ENCODE results near the gene NDUFA12.

DNA sequence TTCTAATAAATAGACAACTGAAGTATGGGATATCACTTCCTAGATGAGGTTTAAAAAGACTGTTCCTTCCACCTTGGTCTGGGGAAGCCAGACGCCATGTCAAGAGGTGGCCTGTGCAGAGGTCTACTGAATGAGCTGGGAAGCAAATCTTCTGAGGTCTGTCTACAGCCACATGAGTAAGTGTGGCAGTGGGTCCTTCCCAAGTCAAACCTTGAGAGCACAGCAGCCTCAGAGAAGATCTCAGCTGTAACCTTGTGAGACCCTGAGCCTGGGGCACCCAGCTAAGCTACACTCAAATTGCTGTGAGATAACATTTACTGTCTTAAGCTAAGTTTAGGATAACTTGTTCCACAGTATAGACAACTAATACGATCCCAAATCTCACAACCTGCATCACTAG is 20.2 kb downstream of the NDUFA12 start:
- TF ChIP-seq, protein P1, sequence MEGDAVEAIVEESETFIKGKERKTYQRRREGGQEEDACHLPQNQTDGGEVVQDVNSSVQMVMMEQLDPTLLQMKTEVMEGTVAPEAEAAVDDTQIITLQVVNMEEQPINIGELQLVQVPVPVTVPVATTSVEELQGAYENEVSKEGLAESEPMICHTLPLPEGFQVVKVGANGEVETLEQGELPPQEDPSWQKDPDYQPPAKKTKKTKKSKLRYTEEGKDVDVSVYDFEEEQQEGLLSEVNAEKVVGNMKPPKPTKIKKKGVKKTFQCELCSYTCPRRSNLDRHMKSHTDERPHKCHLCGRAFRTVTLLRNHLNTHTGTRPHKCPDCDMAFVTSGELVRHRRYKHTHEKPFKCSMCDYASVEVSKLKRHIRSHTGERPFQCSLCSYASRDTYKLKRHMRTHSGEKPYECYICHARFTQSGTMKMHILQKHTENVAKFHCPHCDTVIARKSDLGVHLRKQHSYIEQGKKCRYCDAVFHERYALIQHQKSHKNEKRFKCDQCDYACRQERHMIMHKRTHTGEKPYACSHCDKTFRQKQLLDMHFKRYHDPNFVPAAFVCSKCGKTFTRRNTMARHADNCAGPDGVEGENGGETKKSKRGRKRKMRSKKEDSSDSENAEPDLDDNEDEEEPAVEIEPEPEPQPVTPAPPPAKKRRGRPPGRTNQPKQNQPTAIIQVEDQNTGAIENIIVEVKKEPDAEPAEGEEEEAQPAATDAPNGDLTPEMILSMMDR (IDR thresholded peaks at IDR 0.05), result no peak
- no peak for TF ChIP-seq ZFX (IDR thresholded peaks at IDR 0.05; ENCODE audit: borderline replicate concordance)
